ENCODE data around the gene MCM3AP. TPM values are rescaled to one million over a fixed set of nuclear protein-coding genes. Genes with fewer than 3 reads are reported as not detected.
A peak's percentile ranks its signal among the peaks of the same experiment; 100 is the strongest.

MCM3AP gene
- total RNA-seq, 1 donor from 2014 or later: 237 TPM

DNA sequence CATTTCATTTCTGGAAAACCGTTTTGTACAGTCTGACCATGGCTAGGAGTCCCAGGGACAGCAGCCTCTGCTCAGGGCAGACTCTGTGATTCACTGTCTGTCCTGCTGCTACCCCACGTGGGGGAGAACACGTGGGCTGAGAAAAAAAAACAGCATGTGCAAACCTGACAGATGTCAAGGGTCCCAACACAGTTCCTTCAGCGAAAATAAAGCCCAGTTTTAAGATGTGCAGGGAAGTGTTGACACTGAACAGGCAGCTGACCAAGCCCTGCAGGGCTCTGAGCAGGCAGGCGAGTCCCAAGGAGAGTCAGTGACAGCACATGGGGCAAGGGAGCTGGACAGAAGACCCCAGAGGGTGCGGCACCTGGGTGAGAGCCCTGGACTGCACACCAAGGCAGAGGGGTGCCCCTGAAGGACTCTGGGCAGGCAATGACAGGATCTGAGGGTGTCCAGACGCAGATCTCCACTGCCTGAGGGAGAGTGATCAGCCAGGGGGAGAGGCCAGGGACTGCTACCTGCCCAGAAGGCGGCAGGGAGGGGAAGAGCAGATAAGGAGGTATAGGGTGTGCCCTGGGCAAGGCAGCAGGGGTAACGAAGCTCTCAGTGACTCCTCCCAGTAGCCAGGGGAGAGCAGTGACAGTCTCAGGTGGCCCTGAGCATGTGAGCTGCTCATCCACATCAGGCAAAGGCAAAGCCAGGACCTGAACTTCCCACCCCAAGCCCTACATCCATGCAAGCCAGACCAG is 96.0 kb downstream of the MCM3AP start:
- no peaks in the 10 kb centered on the region for H3K27me3 ChIP-seq (ENCODE audit: control insufficient read depth in 3 of 3, insufficient read depth in 3 of 3, low read length in 3 of 3)
- H3K9ac ChIP-seq (ENCODE audit: low read depth in 1 of 3, low read length in 3 of 3): peak overlapping the region; percentile 12 to 55 (median 51)
- peaks cover 10 to 35% (median 33%) of the 10 kb centered on the region in 3 donors for H3K4me1 ChIP-seq (ENCODE audit: control insufficient read depth in 3 of 3, insufficient read depth in 3 of 3, low read length in 3 of 3)
- no peaks in the 10 kb centered on the region for H3K9me3 ChIP-seq (ENCODE audit: control insufficient read depth in 3 of 3, low read length in 3 of 3)
- H3K36me3 ChIP-seq (ENCODE audit: control insufficient read depth in 3 of 3, insufficient read depth in 3 of 3, low read length in 3 of 3): peaks cover 20 to 34% (median 31%) of the 10 kb centered on the region in 3 donors
- no peak overlapping the region for H3K4me3 ChIP-seq (ENCODE audit: low read length in 3 of 3)
- H3K27ac ChIP-seq (ENCODE audit: low read depth, low read length): peak overlapping the region; percentile 80

DNA sequence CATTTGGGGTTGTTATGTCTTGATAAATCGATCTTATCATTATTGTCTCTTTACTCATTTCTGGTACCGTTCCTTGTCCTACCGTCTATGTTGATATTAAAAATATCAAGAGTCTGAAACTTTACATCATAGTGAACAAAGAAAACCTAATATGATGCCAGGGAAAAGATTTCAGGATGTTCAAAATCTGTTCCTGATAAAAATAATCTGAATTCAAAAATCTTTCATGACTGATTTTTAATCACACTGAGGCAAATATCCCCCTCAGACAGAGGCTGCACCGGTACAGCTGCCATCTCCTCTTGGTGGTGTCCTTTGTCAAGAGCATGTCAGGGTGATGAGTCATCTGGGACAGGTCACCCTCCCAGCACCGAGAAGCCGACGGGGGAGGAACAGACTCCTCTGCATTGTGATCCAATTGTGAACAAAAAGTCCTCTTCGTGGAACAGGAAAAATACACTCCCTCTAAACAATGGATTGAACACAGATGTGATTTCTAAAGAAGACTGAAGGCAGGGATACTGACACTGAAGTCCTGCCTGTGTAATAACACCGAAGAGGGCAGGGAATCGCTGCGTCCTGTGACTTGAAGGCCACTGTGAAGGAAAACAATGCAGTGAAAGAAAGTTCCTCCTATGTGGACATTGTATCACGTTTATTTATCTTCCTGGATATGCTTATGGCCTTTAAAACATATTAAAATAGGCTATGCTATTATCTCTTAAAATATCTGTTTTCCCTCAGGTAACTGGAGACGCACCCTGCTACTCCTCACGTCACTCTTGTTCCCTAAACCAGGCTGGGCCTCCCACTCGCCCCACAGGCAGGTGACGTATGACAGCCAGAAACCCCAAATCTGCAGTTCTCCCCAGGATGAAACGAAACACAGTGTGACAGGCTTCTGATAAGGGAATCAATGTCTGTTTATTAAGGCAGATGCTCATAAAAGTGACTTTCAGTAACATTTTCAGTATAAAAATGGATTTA is 96.9 kb downstream of the MCM3AP start:
- Histone ChIP-seq H3K9ac (ENCODE audit: low read depth in 1 of 3, low read length in 3 of 3) (peak overlapping the region; percentile 12 to 55 (median 51)), H3K27me3 (ENCODE audit: control insufficient read depth in 3 of 3, insufficient read depth in 3 of 3, low read length in 3 of 3) (no peaks in the 10 kb centered on the region), H3K9me3 (ENCODE audit: control insufficient read depth in 3 of 3, low read length in 3 of 3) (no peaks in the 10 kb centered on the region), H3K4me3 (ENCODE audit: low read length in 3 of 3) (peak overlapping the region in 1 of 3 donors; percentile 25), H3K4me1 (ENCODE audit: control insufficient read depth in 3 of 3, insufficient read depth in 3 of 3, low read length in 3 of 3) (peaks cover 10 to 40% (median 37%) of the 10 kb centered on the region in 3 donors), H3K36me3 (ENCODE audit: control insufficient read depth in 3 of 3, insufficient read depth in 3 of 3, low read length in 3 of 3) (peaks cover 12 to 25% (median 23%) of the 10 kb centered on the region in 3 donors), H3K27ac (ENCODE audit: low read depth, low read length) (peak overlapping the region; percentile 80)

DNA sequence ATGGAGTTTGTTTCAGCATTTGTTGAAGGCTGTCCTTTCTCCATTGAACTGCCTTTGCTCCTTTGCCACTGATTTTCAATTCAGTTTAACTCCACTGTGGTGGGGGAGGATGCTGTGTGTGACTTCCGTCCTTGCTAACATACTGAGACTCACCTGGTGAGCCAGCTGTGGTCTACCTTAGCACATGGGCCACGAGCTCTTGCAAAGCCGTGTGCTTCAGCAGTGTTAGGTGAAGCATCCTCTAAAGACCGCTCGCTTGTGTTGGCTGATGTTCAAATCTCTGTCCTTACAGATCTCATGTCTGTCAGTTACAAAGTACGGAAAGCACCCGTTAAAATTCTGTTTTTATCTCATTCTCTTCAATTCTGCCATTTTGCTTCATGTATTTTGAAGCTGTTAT is 97.6 kb downstream of the MCM3AP start:
- H3K9ac ChIP-seq (ENCODE audit: low read depth in 1 of 3, low read length in 3 of 3): no peak overlapping the region
- H3K27ac ChIP-seq (ENCODE audit: low read depth, low read length): peak overlapping the region; percentile 80
- no peaks in the 10 kb centered on the region for H3K9me3 ChIP-seq (ENCODE audit: control insufficient read depth in 3 of 3, low read length in 3 of 3)
- peaks cover 9 to 20% (median 16%) of the 10 kb centered on the region in 3 donors for H3K36me3 ChIP-seq (ENCODE audit: control insufficient read depth in 3 of 3, insufficient read depth in 3 of 3, low read length in 3 of 3)
- peaks cover 10 to 46% (median 43%) of the 10 kb centered on the region in 3 donors for H3K4me1 ChIP-seq (ENCODE audit: control insufficient read depth in 3 of 3, insufficient read depth in 3 of 3, low read length in 3 of 3)
- H3K27me3 ChIP-seq (ENCODE audit: control insufficient read depth in 3 of 3, insufficient read depth in 3 of 3, low read length in 3 of 3): no peaks in the 10 kb centered on the region
- no peak overlapping the region for H3K4me3 ChIP-seq (ENCODE audit: low read length in 3 of 3)

GRCh38 chr21:46187261-46187660 is 98.2 kb downstream of the MCM3AP start:
- Histone ChIP-seq H3K9ac (ENCODE audit: low read depth in 1 of 3, low read length in 3 of 3) (no peak overlapping the region), H3K27ac (ENCODE audit: low read depth, low read length) (no peak overlapping the region), H3K9me3 (ENCODE audit: control insufficient read depth in 3 of 3, low read length in 3 of 3) (no peaks in the 10 kb centered on the region), H3K4me3 (ENCODE audit: low read length in 3 of 3) (no peak overlapping the region), H3K4me1 (ENCODE audit: control insufficient read depth in 3 of 3, insufficient read depth in 3 of 3, low read length in 3 of 3) (peaks cover 10 to 48% (median 44%) of the 10 kb centered on the region in 3 donors), H3K36me3 (ENCODE audit: control insufficient read depth in 3 of 3, insufficient read depth in 3 of 3, low read length in 3 of 3) (peaks cover 5 to 15% (median 11%) of the 10 kb centered on the region in 3 donors), H3K27me3 (ENCODE audit: control insufficient read depth in 3 of 3, insufficient read depth in 3 of 3, low read length in 3 of 3) (no peaks in the 10 kb centered on the region)

- Histone ChIP-seq H3K9ac (ENCODE audit: low read depth in 1 of 3, low read length in 3 of 3) (no peak overlapping the region), H3K36me3 (ENCODE audit: control insufficient read depth in 3 of 3, insufficient read depth in 3 of 3, low read length in 3 of 3) (peaks cover 0 to 9% (median 2%) of the 10 kb centered on the region in 3 donors), H3K4me3 (ENCODE audit: low read length in 3 of 3) (no peak overlapping the region), H3K27ac (ENCODE audit: low read depth, low read length) (no peak overlapping the region), H3K9me3 (ENCODE audit: control insufficient read depth in 3 of 3, low read length in 3 of 3) (no peaks in the 10 kb centered on the region), H3K27me3 (ENCODE audit: control insufficient read depth in 3 of 3, insufficient read depth in 3 of 3, low read length in 3 of 3) (no peaks in the 10 kb centered on the region), H3K4me1 (ENCODE audit: control insufficient read depth in 3 of 3, insufficient read depth in 3 of 3, low read length in 3 of 3) (peaks cover 10 to 39% (median 37%) of the 10 kb centered on the region in 3 donors)
These were observed 99.7 kb downstream of the MCM3AP start for GRCh38 chr21:46185716-46186115.

Other genes with a start within 250 kb of the MCM3AP start
- 459 TPM for gene COL6A2, start 187.5 kb downstream of the MCM3AP start, total RNA-seq
- 0.52 TPM for gene FTCD, start 130.0 kb downstream of the MCM3AP start, total RNA-seq
- 1.6 TPM for gene SPATC1L, start 101.2 kb downstream of the MCM3AP start, total RNA-seq
- 14.1 TPM for gene LSS, start 56.8 kb downstream of the MCM3AP start, total RNA-seq
- gene YBEY, start 731 bp upstream of the MCM3AP start, total RNA-seq: 32.9 TPM
- 3.1 TPM for gene C21orf58, start 38.3 kb upstream of the MCM3AP start, total RNA-seq
- 42.8 TPM for gene PCNT, start 38.5 kb upstream of the MCM3AP start, total RNA-seq
- 23.5 TPM for gene DIP2A, start 173.3 kb upstream of the MCM3AP start, total RNA-seq